K562 (cell line): ENCODE data around the gene ADAMTS15. TPM values are rescaled to one million over a fixed set of nuclear protein-coding genes. Genes with fewer than 3 reads are reported as not detected.
A peak's percentile ranks its signal among the peaks of the same experiment; 100 is the strongest.

Experiments
- ATAC-seq: fragments of 200-7000 bp; cut with Tn5 transposase; 3 replicates; pipeline ENCODE4 v1.9.1; 2020; ENCODE audit warnings: moderate library complexity
- BruUV-seq: library from RNA; stranded (reverse); fragments of 400-500 nt; replicated peaks from 2 replicates; lab custom pipeline; 2021; lab: Mats Ljungman, UMichigan
- CTCF ChIA-PET: fragments of 300-600 bp; formaldehyde crosslinking; extraction: SDS; loops from one replicate; lab custom pipeline; 2021; ENCODE audit warnings: low intra/inter-chr PET ratio; lab: Yijun Ruan, JAX
- POLR2A ChIA-PET: fragments of 300-600, 350-650 bp; sonication (Branson Sonifier 250); formaldehyde crosslinking; extraction: SDS; loops from one replicate; lab custom pipeline; 2021; ENCODE audit warnings: antibody characterized with exemption, inconsistent platforms; lab: Yijun Ruan, JAX
- DNase-seq, 4 experiments: peaks; one replicate each; pipeline versions ENCODE4 v3.0.0 to v3.0.0-alpha.2; 2011 to 2018; ENCODE audit warnings: low spot score in 3 of 4, mixed read lengths in 3 of 4; ENCODE audit errors: extremely low read depth in 1 of 4
- FAIRE-seq: peaks from 2 replicates; lab custom pipeline; 2011; peaks lifted over from hg19 to GRCh38; lab: Jason Lieb, UNC
- H2AFZ ChIP-seq: 2 replicates; pipeline ENCODE4 v1.6.0; 2011; ENCODE audit warnings: low read depth, low read length, control low read depth, inconsistent platforms
- H3K27ac ChIP-seq: fragments of 200-600 bp; 3 replicates; pipeline ENCODE4 v1.8.0; 2011; ENCODE audit warnings: low read depth, mild to moderate bottlenecking, control low read depth, inconsistent platforms, low read length, moderate library complexity, mixed read lengths; ENCODE audit errors: extremely low read depth
- H3K27me3 ChIP-seq, 2 experiments: fragments of 300-600 bp in 1 of 2; 2 replicates in 1 of 2; 3 replicates in 1 of 2; pipeline versions ENCODE4 v1.6.0 to v1.8.0; 2011; ENCODE audit warnings: inconsistent platforms in 2 of 2, low read length in 2 of 2, mild to moderate bottlenecking in 1 of 2, mixed read lengths in 1 of 2, moderate library complexity in 1 of 2; ENCODE audit not compliant: control insufficient read depth in 2 of 2, insufficient read depth in 2 of 2
- H3K36me3 ChIP-seq: fragments of 300-600 bp; 3 replicates; pipeline ENCODE4 v1.8.0; 2011; ENCODE audit warnings: mild to moderate bottlenecking, low read length, inconsistent platforms; ENCODE audit not compliant: control insufficient read depth, insufficient read depth
- H3K4me1 ChIP-seq, 2 experiments: fragments of 200-600 bp in 1 of 2; replicated peaks in 1 of 2; 2 replicates in 1 of 2; 3 replicates in 1 of 2; pipeline versions ENCODE4 v1.5.1 to v1.8.0; 2011; ENCODE audit warnings: inconsistent platforms in 2 of 2, low read length in 2 of 2, mild to moderate bottlenecking in 1 of 2, mixed read lengths in 1 of 2, moderate library complexity in 1 of 2; ENCODE audit not compliant: control insufficient read depth in 2 of 2, insufficient read depth in 2 of 2
- H3K4me2 ChIP-seq: 2 replicates; pipeline ENCODE4 v1.6.1; 2011; ENCODE audit warnings: low read length, control low read depth, inconsistent platforms, mixed read lengths; ENCODE audit not compliant: insufficient read depth
- H3K4me3 ChIP-seq: fragments of 200-600 bp; sonication (generic), shearing (Covaris generic); 2 replicates; pipeline ENCODE4 v1.5.1; 2016; ENCODE audit warnings: control low read depth, inconsistent platforms
- H3K79me2 ChIP-seq: fragments of 200-600 bp; 3 replicates; pipeline ENCODE4 v1.8.0; 2011; ENCODE audit warnings: low read length, inconsistent platforms; ENCODE audit not compliant: control insufficient read depth, insufficient read depth
- H3K9ac ChIP-seq, 2 experiments: 2 replicates each; pipeline versions ENCODE4 v1.6.0 to v1.6.1; 2011; ENCODE audit warnings: low read depth in 2 of 2, low read length in 2 of 2, control low read depth in 1 of 2, inconsistent platforms in 1 of 2, mild to moderate bottlenecking in 1 of 2, mixed read lengths in 1 of 2; ENCODE audit not compliant: insufficient read depth in 1 of 2
- H3K9me1 ChIP-seq: one replicate; pipeline ENCODE4 v1.6.0; 2011; ENCODE audit warnings: inconsistent platforms, mild to moderate bottlenecking, low read length, moderate library complexity; ENCODE audit not compliant: control insufficient read depth, insufficient read depth
- H3K9me3 ChIP-seq: replicated peaks from 2 replicates; pipeline ENCODE4 v1.5.1; 2011; ENCODE audit warnings: low read depth, low read length, inconsistent platforms; ENCODE audit not compliant: control insufficient read depth, insufficient read depth
- H4K20me1 ChIP-seq: replicated peaks from 2 replicates; pipeline ENCODE4 v1.6.1; 2011; ENCODE audit warnings: low read length, inconsistent platforms, mixed read lengths; ENCODE audit not compliant: control insufficient read depth, insufficient read depth
- CBX2 ChIP-seq: fragments of 200-600 bp; sonication (generic); IDR thresholded peaks from one replicate; pipeline ENCODE4 v1.6.1; 2012; ENCODE audit warnings: mild to moderate bottlenecking, low read length, inconsistent platforms; ENCODE audit not compliant: insufficient read depth, poor library complexity, severe bottlenecking
- EP400 ChIP-seq: fragments of 450-650 bp; IDR thresholded peaks from 2 replicates; pipeline ENCODE4 v1.6.1; 2017; ENCODE audit warnings: antibody characterized with exemption, mild to moderate bottlenecking, moderate library complexity
- FOS ChIP-seq: IDR thresholded peaks from 3 replicates; pipeline ENCODE4 v1.6.1; 2011; ENCODE audit not compliant: insufficient read length; ENCODE audit errors: extremely low read depth
- HLTF ChIP-seq: fragments of 450-650 bp; IDR thresholded peaks from 2 replicates; pipeline ENCODE4 v1.6.1; 2016
- MEIS2 ChIP-seq: fragments of 450-650 bp; IDR thresholded peaks from 2 replicates; pipeline ENCODE4 v1.6.1; 2014; ENCODE audit warnings: mild to moderate bottlenecking; ENCODE audit not compliant: partially characterized antibody
- STAG1 ChIP-seq: sonication (generic); formaldehyde crosslinking; IDR thresholded peaks from 2 replicates; pipeline ENCODE4 v1.5.0; 2020; ENCODE audit warnings: missing genetic modification reagents, borderline replicate concordance
- ZNF584 ChIP-seq: fragments of 200-800 bp; sonication (Bioruptor generic); IDR thresholded peaks from 2 replicates; pipeline ENCODE4 v1.6.1; 2016; ENCODE audit warnings: low read depth, mild to moderate bottlenecking, missing genetic modification characterization, missing compliant biosample characterization
- WGBS: fragments of 100-300 bp; shearing (Covaris generic); methylation state at CpG from one replicate; pipeline ENCODE4 v1.1.6; 2016; ENCODE audit warnings: low coverage, mixed read lengths; ENCODE audit not compliant: insufficient coverage; ENCODE audit errors: missing lambda C conversion rate; 5-methylcytosine and 5-hydroxymethylcytosine counted together
- in situ Hi-C: fragments of 300-500 bp; cut with MboI; formaldehyde crosslinking; loops from 4 replicates; pipeline ENCODE4 v1.15.0; 2018; ENCODE audit warnings: inconsistent platforms, mixed read lengths
- intact Hi-C: fragments of 100-400 bp; cut with micrococcal nuclease; formaldehyde crosslinking; loops from 2 replicates; pipeline ENCODE4 v1.14.2; 2022
- polyA plus RNA-seq, 8 experiments: library from polyadenylated mRNA; depleted of rRNA in 4 of 8; stranded (reverse) in 5 of 8; unstranded in 3 of 8; fragments of >200 nt; fragmentation: Nextera tagmentation in 2 of 8; fragmentation: Illumina TruSeq in 1 of 8; extraction: Ambion mirVana in 2 of 8; extraction: Trizol in 1 of 8; gene quantifications; 2 replicates each; pipeline versions ENCODE4 v1.2.1 to v1.2.3, GENCODE V29; 2011 to 2014; ENCODE audit warnings: inconsistent platforms in 1 of 8, missing spikeins in 1 of 8
- total RNA-seq, 7 experiments: library from RNA; depleted of rRNA in 6 of 7; stranded (reverse); fragments of >200 nt in 6 of 7; fragmentation: Illumina TruSeq in 2 of 7; extraction: Trizol in 2 of 7; gene quantifications; 2 replicates each; pipeline versions ENCODE4 v1.2.1 to v1.2.3, GENCODE V29; 2011 to 2021; ENCODE audit warnings: low replicate concordance in 1 of 7
- TF ChIP-seq, protein P1 (sequence below): fragments of 450-650 bp; conservative IDR thresholded peaks from 2 replicates; pipeline ENCODE4 v1.6.1; 2016; ENCODE audit warnings: missing genetic modification characterization, low read depth, mild to moderate bottlenecking, missing compliant biosample characterization, moderate library complexity
- TF ChIP-seq, protein P2 (sequence below): fragments of 450-650 bp; IDR thresholded peaks from 2 replicates; pipeline ENCODE4 v1.7.1; 2018; ENCODE audit warnings: mild to moderate bottlenecking, low read depth; ENCODE audit not compliant: partially characterized antibody
- TF ChIP-seq, protein P3 (sequence below): sonication (generic); formaldehyde crosslinking; IDR thresholded peaks from 2 replicates; pipeline ENCODE4 v1.8.0; 2022; ENCODE audit warnings: missing genetic modification reagents, mild to moderate bottlenecking, borderline replicate concordance
- TF ChIP-seq, protein P4 (sequence below): sonication (generic); formaldehyde crosslinking; IDR thresholded peaks from 2 replicates; pipeline ENCODE4 v1.8.0; 2022; ENCODE audit warnings: mild to moderate bottlenecking, missing genetic modification reagents, borderline replicate concordance
- TF ChIP-seq, protein P5 (sequence below), 2 experiments: IDR thresholded peaks in 1 of 2; conservative IDR thresholded peaks in 1 of 2; 2 replicates each; pipeline ENCODE4 v1.6.1; 2016; ENCODE audit warnings: low read depth in 2 of 2, mild to moderate bottlenecking in 1 of 2, missing compliant biosample characterization in 1 of 2, missing genetic modification characterization in 1 of 2, moderate library complexity in 1 of 2

The ADAMTS15 gene
- total and polyA plus RNA-seq, 9 of the 15 experiments (the other 6 are each of a cell fraction or from before 2014, with no cell fraction given), result 0.04 TPM; not detected in 8

DNA sequence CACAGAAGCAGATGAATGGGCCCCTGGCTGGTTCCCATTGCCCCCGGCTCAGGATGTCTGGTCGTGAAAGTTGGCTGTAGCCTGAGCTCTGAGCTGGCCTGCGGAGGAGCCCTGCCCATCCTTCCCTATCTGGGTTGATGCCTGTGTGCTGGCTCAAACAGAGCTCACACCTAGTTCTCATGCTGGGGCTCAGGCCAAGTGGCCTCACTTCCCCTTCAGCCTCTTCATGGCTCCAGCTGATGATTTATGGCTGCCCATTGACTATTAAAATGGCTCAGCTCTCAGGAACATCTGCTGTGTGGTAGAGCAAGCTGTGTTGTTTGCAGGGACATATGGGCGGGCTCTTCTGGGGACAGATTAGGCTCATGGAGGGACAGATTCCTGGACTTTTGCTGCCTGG lies 64.7 kb downstream of the ADAMTS15 start:
- H3K9ac ChIP-seq, result no peak overlapping the region
- H3K4me2 ChIP-seq, result no peak overlapping the region
- ATAC-seq (no peak), FAIRE-seq (no peak), DNase-seq (no peak)
- no TSS peak for BruUV-seq
- no peak overlapping the region for H3K27ac ChIP-seq
- intact Hi-C loops (no loop called here), in situ Hi-C loops (no loop called here)
- 0% methylated on average over 4 of the region's 4 CpGs for WGBS
- H4K20me1 ChIP-seq, result no peaks in the 10 kb centered on the region
- H3K9me3 ChIP-seq, result no peaks in the 10 kb centered on the region
- no peaks in the 10 kb centered on the region for H3K79me2 ChIP-seq
- POLR2A ChIA-PET, result interaction anchor here (1.1 kb wide), 1 partner anchor 14 kb away, joined by 3 read pairs; no protein-coding TSS in a partner anchor
- H3K9me1 ChIP-seq, result no peaks in the 10 kb centered on the region
- H2AFZ ChIP-seq, result no peak overlapping the region
- no peak overlapping the region for H3K4me3 ChIP-seq
- H3K27me3 ChIP-seq, result peaks cover 0 to 14% of the 10 kb centered on the region in 2 experiments; a peak in 3 of 5 replicates
- H3K4me1 ChIP-seq, result no peaks in the 10 kb centered on the region
- no peaks in the 10 kb centered on the region for H3K36me3 ChIP-seq
- CTCF ChIA-PET, result no interaction called here
- TF ChIP-seq STAG1 (CRISPR knock-in tag), result no peak
- TF ChIP-seq, protein P1, sequence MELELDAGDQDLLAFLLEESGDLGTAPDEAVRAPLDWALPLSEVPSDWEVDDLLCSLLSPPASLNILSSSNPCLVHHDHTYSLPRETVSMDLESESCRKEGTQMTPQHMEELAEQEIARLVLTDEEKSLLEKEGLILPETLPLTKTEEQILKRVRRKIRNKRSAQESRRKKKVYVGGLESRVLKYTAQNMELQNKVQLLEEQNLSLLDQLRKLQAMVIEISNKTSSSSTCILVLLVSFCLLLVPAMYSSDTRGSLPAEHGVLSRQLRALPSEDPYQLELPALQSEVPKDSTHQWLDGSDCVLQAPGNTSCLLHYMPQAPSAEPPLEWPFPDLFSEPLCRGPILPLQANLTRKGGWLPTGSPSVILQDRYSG, result no peak
- TF ChIP-seq, protein P2, sequence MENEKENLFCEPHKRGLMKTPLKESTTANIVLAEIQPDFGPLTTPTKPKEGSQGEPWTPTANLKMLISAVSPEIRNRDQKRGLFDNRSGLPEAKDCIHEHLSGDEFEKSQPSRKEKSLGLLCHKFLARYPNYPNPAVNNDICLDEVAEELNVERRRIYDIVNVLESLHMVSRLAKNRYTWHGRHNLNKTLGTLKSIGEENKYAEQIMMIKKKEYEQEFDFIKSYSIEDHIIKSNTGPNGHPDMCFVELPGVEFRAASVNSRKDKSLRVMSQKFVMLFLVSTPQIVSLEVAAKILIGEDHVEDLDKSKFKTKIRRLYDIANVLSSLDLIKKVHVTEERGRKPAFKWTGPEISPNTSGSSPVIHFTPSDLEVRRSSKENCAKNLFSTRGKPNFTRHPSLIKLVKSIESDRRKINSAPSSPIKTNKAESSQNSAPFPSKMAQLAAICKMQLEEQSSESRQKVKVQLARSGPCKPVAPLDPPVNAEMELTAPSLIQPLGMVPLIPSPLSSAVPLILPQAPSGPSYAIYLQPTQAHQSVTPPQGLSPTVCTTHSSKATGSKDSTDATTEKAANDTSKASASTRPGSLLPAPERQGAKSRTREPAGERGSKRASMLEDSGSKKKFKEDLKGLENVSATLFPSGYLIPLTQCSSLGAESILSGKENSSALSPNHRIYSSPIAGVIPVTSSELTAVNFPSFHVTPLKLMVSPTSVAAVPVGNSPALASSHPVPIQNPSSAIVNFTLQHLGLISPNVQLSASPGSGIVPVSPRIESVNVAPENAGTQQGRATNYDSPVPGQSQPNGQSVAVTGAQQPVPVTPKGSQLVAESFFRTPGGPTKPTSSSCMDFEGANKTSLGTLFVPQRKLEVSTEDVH, result no peak
- TF ChIP-seq CBX2, result no peak
- no peak for TF ChIP-seq HLTF
- TF ChIP-seq ZNF584 (CRISPR knock-in tag), result no peak
- TF ChIP-seq, protein P3, sequence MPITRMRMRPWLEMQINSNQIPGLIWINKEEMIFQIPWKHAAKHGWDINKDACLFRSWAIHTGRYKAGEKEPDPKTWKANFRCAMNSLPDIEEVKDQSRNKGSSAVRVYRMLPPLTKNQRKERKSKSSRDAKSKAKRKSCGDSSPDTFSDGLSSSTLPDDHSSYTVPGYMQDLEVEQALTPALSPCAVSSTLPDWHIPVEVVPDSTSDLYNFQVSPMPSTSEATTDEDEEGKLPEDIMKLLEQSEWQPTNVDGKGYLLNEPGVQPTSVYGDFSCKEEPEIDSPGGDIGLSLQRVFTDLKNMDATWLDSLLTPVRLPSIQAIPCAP (CRISPR knock-in tag), result no peak
- TF ChIP-seq, protein P4, sequence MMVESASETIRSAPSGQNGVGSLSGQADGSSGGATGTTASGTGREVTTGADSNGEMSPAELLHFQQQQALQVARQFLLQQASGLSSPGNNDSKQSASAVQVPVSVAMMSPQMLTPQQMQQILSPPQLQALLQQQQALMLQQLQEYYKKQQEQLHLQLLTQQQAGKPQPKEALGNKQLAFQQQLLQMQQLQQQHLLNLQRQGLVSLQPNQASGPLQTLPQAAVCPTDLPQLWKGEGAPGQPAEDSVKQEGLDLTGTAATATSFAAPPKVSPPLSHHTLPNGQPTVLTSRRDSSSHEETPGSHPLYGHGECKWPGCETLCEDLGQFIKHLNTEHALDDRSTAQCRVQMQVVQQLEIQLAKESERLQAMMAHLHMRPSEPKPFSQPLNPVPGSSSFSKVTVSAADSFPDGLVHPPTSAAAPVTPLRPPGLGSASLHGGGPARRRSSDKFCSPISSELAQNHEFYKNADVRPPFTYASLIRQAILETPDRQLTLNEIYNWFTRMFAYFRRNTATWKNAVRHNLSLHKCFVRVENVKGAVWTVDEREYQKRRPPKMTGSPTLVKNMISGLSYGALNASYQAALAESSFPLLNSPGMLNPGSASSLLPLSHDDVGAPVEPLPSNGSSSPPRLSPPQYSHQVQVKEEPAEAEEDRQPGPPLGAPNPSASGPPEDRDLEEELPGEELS, result no peak
- no peak for TF ChIP-seq FOS
- TF ChIP-seq, protein P5, sequence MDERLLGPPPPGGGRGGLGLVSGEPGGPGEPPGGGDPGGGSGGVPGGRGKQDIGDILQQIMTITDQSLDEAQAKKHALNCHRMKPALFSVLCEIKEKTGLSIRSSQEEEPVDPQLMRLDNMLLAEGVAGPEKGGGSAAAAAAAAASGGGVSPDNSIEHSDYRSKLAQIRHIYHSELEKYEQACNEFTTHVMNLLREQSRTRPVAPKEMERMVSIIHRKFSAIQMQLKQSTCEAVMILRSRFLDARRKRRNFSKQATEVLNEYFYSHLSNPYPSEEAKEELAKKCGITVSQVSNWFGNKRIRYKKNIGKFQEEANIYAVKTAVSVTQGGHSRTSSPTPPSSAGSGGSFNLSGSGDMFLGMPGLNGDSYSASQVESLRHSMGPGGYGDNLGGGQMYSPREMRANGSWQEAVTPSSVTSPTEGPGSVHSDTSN (CRISPR knock-in tag; IDR thresholded peaks at IDR 0.05; ENCODE audit: low read depth), result no peak
- TF ChIP-seq, protein P5 (tag; conservative IDR thresholded peaks at IDR 0.05; ENCODE audit: low read depth), result peak; percentile 86
- no peak for TF ChIP-seq EP400
- TF ChIP-seq MEIS2, result peak; percentile 40
